Left renal pelvis (tissue), 4 donors: ENCODE data around the gene TBPL1. TPM values are rescaled to one million over a fixed set of nuclear protein-coding genes. Genes with fewer than 3 reads are reported as not detected.
A peak's percentile ranks its signal among the peaks of the same experiment; 100 is the strongest.
"Not testable (repeated sequence)": the region's sequence is repeated elsewhere in the genome, so short reads cannot be mapped to it uniquely, and the experiment has no call there.

Experiments
- DNase-seq, 4 donors: peaks; one replicate each; pipeline ENCODE4 v3.0.0-alpha.2; 2013; ENCODE audit warnings: low read depth in 4 of 4, low spot score in 3 of 4
- polyA plus RNA-seq, 4 donors: library from polyadenylated mRNA; unstranded; fragments of 120-200 nt; gene quantifications; one replicate each; pipeline ENCODE4 v1.2.1, GENCODE V29; 2013; ENCODE audit not compliant: insufficient read length in 4 of 4

The TBPL1 gene
- polyA plus RNA-seq, 4 donors = 46.4 to 63.4 (median 52.6) TPM

DNA sequence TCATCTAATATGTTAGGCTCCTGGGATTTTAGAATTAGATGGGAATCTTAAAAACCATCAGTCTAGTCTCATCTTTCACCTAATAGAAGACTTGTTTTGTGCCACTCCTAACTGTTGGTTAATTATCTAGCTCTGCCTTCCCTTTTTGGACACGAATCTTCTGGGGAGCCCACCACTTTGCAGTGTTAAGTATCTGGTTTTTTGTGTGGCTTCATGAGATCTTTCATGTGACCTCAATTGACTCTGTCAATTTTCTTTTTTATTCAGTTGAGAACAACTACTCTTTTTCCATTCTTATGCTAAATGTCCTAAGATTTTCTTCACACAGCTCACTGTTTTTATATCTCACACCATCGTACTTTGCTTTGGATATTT is 16.9 kb downstream of the TBPL1 start:
- no peak for DNase-seq

DNA sequence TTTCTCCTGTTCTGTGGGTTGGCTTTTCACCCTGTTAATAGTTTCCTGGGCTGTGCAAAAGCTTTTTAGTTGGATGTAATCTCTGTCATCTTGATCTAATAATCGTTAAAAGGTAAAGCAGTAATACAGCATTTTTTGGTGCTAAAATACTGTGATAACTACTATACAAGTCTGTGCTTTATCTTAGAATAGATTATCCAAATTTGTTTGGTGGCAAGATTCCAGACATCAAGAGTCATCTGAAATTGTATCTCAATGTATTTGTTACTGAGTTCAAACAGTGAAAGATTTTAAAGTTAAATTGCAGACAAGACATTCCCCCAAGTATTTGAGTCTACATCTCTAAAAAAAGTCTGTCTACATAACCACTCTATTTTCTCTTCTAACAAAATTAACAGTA is 18.8 kb downstream of the TBPL1 start:
- no peak for DNase-seq

DNA sequence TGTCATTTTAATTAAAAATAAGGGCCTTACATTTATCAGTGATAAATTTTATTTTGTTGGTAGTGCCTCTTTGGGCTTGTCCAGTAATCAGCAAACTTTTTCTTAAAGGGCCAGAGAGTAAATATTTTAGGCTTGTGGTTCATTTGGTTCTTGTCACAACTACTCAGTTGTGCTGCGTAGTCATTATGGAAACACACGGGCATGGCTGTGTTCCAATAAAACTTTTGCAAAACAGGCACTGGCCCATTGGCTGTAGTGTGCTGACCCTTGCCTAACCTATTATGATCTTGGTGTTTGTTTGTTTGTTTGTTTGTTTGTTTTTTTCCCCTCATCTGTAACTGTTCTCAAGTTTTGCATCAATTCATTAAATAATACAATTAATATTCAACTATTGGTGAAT is 19.4 kb downstream of the TBPL1 start:
- no peak for DNase-seq

DNA sequence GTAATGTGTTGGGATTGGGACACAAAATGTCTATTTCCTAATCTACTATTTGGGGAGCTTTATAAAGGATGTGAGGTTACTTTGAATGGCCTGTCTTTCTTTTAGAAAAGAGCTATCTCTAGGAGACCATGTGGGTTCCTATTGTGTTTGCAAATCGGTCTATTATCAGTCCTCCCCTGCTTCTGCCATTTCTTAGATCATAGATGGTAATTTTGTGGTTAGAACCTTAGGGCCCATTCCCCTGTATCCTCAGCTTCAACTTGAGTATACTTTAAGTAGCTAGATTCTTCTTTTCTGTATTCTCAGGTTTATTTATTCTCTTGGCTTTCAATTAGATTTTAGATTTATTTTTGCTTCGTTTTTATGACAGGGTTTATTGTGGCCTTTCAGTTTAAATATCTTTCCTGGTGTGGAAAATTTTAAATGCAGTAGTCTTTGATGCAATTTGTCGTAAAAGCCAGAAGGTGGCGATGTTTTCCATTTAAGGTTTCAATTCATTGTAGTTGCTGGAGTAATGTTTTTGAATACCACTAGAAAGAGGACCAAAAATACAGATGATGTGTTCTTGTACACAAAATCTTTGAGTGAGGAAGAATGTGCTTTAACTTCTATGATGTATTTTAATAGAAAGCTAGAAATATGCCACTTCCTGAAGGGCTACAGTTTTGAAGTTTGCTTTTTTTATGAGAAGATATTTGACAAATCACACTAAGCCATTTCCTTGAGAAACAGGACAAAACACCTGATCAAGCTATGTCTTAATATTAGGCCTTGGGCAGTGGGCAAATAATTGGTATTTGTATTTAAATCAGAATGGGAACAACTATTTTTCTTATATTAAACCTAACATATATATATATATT is 20.3 kb downstream of the TBPL1 start:
- peak in 2 of 4 donors; percentile 24 to 39 for DNase-seq

DNA sequence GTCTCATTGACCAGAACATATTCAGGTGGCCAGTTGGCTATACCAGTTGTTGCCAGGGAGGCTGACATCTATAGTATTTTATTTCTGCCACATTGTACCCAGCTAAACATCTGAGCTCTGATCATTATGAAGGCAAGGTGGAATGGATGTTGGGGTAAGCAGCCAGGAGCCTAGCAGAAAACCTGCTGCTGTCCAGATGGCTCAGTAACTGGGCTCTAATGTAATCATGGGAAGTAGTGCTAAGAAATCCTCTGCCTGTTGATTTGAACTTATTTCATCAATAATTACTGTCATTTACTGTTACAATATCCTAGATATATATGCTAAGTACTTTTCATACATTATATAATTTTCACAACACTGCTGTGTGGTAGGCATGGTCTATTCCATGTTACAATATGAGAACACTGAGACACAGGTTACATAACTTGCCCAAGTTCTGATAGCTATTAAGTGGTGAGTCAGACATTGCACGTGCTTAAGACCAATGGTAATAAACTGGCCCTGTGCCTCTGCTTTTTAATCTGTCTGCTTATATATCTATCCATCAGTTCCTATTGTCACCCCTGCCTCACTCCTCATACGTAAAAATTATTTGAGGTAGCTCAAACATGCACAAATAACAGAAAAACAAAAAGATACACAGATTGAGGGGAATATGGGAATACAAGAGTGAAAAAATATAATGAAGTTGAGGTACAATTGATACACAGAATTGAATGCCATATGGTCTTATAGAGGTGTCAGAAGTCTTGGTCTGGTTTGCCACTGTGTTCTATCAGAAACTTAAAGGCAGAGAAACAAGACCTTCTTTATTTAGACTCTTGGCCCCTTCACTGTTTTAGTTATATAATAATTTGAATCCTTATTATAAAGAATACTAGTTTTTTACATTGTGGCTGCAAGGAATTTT is 25.2 kb downstream of the TBPL1 start:
- DNase-seq = no peak

DNA sequence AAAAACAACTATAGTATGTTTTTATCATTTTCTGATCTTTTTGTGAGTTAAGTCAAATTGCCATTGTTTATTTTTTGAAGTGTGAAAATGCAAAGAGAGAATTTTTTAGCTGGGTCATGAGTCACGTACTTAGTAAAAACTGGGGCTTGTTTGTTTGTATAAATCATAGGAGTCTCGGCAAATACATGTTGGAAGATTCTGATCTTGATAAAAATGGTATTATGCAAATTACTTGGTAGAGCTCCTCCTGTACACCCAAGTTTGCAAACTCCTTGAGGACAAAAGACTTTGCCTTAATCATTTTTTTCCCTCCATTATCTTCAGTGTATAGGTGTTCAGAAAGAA is 25.8 kb downstream of the TBPL1 start:
- no peak for DNase-seq

DNA sequence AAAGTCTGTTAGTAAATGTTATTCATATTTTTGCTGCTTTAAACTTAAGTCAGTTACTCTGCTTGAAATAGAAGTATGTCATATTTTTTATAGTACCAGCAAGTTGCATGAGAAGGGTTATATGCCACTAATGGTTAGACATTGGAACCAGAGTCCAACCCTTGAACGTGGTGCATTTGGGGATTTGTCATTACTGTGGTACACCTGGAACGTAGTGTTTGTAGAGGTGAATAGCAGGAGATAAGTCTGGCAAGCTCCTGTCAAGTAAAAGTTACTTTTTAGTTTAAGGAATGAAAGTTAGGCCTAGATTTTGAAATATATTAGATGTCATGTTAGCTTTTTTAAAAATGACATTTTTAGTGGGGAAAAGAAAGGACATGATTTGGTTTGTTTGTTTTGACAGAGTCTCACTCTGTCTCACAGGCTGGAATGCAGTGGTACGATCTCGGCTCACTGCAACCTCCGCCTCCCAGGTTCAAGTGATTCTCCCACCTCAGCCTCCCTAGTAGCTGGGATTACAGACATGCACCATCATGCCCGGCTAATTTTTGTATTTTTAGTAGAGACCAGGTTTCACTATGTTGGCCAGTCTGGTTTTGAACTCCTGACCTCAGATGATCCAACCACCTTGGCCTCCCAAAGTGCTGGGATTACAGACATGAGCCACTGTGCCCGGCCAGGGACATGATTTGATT is 26.4 kb downstream of the TBPL1 start:
- not testable (repeated sequence) for DNase-seq

DNA sequence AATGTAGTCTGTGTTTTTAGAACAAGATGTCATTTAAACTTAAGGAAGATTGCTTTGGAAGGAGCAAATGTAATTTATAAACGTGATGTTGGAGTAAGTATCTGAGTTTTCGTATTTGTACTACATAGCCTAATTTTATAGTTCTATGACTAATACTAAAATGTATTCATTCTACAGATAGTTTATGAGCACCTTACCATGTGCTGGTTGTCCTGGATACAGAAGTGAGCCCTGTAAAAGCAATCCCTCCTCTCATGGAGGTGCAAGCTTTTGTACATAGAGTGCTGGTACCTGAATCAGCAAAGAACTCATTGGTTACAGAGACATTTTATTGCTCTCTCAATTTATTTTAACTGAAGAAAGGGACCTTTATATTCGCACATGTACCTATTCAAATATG is 27.1 kb downstream of the TBPL1 start:
- no peak for DNase-seq

DNA sequence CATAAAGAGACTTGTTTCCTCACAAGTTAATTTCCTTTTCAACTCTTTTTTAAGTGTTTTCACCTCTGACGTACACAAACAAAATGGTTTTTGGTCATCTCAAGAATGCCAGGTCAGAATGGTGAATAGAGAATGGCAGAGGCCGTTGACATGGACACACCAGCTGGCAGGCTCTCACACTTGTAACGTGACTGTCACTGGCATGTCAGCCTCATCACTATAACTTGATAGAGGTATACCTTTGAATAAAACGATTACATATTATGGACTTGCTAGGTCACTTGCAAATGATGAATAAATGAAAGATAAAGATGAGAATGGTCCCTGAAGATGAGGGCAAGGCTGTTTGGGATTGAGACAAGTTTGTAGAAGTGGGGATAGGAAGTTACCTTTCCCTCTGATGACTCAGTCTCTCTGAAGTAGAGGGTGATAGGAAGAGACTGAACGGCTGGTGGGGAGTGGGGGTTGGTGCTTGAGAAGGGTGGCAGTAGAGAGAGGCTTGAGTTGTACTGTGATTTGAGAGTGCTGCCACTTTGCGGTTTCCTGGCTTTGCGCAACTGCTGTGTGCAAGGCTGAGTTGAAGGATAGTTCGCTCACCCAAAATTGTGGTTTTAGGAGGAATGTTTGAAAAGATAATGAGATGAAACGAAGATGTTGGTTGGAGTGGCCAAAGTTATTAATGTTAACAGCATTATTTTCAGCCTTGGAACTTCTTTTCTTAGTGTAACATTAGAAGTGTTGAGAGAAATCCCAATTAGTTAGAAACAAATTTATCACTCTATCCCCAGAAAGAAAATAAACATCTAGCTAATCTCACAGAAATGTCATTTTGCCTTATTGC is 30.3 kb downstream of the TBPL1 start:
- DNase-seq = no peak

DNA sequence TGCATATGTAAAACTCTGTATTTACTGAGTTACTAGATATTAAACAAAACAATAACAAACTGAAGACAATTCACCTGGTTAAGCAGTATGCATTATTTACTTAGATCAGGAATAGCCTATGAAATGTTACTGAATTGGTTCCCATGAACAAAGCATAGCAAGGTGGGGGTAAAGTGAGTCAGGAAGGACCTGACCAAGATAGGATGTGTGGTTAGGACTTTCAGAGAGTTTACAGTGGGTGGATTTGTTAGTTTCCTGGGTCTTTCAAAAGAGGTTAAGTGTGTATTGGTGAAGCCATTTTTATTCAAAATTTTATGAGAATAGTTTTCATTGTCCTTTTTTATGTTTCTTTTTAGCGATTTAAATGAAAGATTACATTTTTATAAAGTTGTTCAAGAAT is 32.9 kb downstream of the TBPL1 start:
- no peak for DNase-seq

DNA sequence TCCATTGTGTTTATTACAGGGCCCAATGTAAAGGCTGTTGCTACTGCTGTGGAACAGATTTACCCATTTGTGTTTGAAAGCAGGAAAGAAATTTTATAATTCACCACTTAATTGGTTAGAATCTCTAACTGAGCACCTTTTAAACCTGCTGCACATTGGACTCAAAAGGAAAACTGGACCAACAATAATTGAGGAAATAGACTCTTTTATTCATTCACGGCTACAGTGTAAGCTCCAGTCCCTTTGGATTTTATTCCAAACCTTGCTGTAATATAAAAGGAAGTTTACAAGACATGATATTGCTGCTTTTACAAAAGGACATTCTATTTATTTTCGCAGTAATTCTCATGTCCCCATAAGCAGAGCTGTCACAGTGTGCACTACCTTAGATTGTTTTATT is 33.9 kb downstream of the TBPL1 start:
- DNase-seq = no peak

DNA sequence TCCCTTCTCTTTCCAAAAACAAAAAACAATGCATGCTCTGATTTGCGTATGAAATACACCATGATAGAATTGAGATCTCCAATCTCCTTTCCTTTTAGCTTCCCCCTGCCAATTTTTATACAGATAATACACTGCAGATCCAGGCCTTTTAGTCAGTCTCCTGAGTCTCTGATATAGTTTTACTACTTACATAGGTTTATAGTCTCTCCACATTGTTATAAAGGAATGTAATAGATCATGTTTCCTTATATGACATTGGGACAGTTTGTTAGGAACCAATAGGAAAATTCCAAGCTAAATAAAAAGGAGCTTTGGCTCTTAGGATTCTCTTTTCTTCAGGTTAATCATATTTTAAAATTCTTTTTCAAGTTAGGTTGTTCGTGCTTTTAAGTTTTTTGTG is 36.5 kb downstream of the TBPL1 start:
- DNase-seq = no peak

DNA sequence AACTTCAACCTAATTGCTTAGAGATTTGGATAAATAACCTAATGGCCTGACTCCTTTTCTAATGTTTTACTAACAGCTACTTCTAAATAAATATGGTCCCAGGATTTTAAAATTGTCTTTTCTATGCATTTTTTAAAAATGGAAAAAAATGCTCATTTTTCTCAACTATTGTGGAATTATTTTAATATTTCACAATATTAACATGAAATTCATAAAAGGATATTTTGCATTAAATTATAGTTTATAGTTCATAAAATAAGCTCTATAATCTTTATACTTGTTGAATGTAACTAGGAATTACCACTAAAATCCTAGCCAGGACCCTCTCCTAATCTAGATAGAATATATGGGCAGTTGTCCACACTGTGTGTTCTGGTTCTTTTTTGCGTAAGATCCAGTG is 37.3 kb downstream of the TBPL1 start:
- no peak for DNase-seq

DNA sequence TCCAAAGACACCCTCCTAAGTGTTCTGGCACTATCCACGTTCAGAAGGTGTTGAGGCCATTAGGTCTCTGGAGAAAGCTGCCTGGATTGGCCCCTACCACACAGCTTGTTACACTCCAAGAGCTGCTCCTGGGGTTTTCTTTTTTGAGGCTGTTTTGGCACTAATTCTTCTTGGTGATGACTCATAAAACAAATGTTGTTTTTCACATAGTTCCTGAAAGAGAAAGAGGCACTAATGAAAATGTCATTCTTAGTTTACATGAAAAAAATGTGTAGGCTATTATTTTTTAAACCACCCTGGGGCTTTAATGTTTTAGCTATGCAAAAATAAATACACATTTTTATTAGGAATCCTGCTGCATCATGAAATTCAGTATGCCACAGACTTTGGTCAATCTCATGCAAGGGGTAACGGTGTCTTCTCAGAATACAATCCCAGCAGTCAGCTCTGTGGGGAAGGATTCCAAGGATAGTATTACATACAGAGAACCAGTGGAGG is 38.1 kb downstream of the TBPL1 start:
- no peak for DNase-seq

DNA sequence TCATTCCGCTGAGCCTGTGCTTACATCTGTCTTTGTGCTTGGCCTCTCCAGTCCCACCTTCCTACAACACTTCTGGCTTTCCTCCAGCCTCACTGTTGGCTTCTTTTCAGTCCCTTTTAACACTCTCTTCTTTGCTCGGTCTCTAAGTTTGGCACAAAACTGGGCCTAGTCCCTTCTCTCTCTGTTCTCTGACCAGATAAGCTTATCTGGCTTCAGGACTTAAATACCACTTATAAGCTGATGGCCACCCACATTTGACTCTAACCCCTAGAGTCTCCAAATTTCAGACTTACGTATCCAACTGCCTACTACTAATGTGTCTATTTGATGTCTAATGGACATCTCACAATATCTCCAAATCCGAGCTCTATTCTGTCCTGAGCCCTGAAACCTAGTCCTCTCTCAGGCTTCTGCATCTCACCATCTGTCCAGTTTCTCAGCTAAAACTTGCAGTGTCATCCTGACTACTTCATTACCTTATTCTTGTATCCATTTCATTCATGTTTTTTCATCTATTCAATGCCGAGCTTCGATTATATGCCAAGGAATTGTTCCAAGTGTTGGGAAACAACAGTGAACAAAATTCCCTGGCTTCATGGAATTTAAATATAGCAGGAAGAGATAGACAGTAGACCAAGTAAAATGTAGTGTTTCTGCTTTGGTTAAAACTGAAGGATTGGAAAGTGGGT is 40.1 kb downstream of the TBPL1 start:
- DNase-seq = no peak

DNA sequence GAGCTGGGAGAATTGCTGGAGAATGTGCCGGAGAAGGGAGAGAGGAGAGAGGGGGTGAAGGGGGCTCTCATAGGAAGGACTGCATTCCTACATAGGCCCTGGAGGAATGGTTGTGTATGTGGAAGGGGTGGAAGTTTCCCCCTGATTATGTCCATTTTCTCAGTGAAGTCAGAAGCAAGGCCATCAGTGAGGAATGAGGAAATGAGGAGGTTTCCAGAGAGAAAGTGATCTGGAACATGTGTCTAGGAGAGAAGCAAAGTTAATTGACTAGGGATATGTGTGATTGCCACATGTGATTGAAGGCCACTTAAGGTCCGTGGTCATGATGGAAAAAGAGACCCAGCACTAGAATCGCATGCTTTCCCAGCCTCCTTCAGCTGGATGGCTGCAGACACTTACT is 42.3 kb downstream of the TBPL1 start:
- no peak for DNase-seq

DNA sequence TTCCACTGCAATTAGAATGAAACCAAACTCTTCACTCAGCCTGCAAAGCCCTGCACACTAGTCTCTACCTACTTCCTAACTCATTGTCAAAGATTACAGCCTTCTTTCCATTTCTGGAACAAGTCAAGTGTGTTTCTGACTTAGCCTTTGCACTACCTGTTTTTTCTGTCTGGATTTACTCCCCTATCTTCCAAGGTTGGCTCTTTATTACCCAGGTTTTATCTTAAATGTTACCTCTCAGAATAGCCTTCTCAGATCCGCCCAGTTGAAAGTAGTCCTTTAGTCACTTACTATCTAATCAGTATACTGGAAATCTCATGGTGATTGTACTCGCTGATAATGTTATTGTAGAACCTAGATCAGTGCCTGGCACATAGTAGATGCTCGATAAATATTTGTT is 42.7 kb downstream of the TBPL1 start:
- DNase-seq = no peak

DNA sequence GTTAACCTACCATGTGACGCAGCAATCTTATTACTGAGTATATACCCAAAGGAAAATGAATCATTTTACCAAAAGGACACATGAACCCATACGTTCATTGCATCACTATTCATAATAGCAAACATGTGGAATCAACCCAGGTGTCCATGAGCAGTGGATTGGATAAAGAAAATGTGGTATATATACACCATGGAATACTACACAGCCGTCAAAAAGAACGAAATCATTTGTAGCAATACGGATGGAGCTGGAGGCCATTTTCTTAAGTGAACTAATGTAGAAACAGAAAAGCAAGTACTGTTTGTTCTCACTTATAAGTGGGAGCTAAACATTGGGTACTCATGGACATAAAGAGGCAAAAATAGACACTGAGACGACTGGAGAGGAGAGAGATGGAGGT is 44.2 kb downstream of the TBPL1 start:
- DNase-seq = no peak

DNA sequence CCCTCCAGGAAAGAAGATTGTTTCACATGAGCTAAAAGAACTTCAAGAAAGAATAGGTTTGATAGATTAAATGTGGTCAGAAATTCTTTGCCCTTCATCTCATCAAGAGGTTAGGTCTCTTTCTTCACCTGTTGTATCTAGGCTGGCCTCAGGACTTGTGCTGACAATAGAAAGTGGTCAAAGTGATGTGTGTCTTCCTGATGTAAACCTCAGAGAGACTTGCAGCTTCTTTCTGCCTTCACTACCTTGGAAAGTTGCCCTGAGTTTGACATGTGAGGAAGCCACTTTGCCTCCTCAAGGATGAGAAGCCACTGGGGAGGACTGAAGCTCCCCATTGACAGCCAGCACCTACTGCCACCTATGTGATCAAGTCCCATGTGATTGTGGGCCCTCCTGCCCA is 46.3 kb downstream of the TBPL1 start:
- DNase-seq = no peak

DNA sequence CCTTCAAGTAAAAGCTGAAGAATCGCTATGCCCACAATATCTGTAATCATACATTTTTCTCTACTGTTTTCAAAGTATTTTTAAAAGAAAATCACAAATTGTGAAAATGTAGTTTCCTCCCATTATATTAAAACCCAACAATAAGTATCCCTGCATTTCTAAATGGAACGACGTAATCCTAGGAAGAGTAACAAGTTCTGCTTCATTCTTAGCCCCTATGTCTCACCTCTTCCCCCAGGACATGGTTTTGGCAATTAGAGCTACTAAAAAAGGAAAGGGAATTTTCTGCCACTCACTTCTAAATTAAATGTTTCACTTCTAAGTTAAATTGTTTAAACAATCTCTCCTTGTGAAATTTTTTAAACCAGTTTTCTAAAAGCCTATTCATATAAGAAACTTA is 47.4 kb downstream of the TBPL1 start:
- DNase-seq = no peak
